ENCODE results near the gene OTX2. TPM values are rescaled to one million over a fixed set of nuclear protein-coding genes. Genes with fewer than 3 reads are reported as not detected.

The OTX2 gene
- total and polyA plus RNA-seq, 2 experiments from 2014 or later, result 16.5 to 23.9 TPM

- Histone ChIP-seq H3F3A (replicated peaks; ENCODE audit: low read depth) (peaks cover 22% of the 10 kb centered on the region; the same call in 1 of the 2 replicates), H3K36me3 (ENCODE audit: insufficient read depth) (no peaks in the 10 kb centered on the region), H2AFZ (peak overlapping the region; percentile 72), H3K4me3 (peak overlapping the region; percentile 61), H3K79me2 (replicated peaks; ENCODE audit: insufficient read depth) (peaks cover 23% of the 10 kb centered on the region), H3K4me2 (peak overlapping the region; percentile 89), H3K4me1 (ENCODE audit: insufficient read depth) (peaks cover 42% of the 10 kb centered on the region), H4K20me1 (replicated peaks; ENCODE audit: insufficient read depth) (no peaks in the 10 kb centered on the region), H3K27me3 (ENCODE audit: insufficient read depth) (peaks cover 82% of the 10 kb centered on the region), H3K27ac (ENCODE audit: low read depth) (no peak overlapping the region), H3K9me2 (ENCODE audit: insufficient read depth) (no peaks in the 10 kb centered on the region)
- H3K4me3 Mint-ChIP-seq, result peak overlapping the region; percentile 93
- H3K9me3 Mint-ChIP-seq, result no peaks in the 10 kb centered on the region; the same call in 2 of the 3 replicates
- H3K27ac Mint-ChIP-seq, result no peak overlapping the region
- peaks cover 62% of the 10 kb centered on the region for H3K4me1 Mint-ChIP-seq
- DNase-seq (ENCODE audit: low spot score), result no peak
- no peak for ATAC-seq
- TF ChIP-seq EZH2 (IDR thresholded peaks at IDR 0.05; ENCODE audit: low read depth, unreplicated experiment), result peak; percentile 84
- no peak for TF ChIP-seq JUNB (IDR thresholded peaks at IDR 0.05; ENCODE audit: unreplicated experiment)
- H3K36me3 Mint-ChIP-seq (ENCODE audit: low read depth), result peaks cover 18% of the 10 kb centered on the region
- H3K27me3 Mint-ChIP-seq (ENCODE audit: insufficient read depth, low read depth, poor library complexity), result peaks cover 79% of the 10 kb centered on the region
Observed at GRCh38 chr14:56808110-56808382, 2.2 kb downstream of the OTX2 start.

- Histone ChIP-seq H3K27ac (ENCODE audit: low read depth) (no peak overlapping the region), H3K9me2 (ENCODE audit: insufficient read depth) (no peaks in the 10 kb centered on the region), H3K4me2 (peak overlapping the region; percentile 89), H3K4me1 (ENCODE audit: insufficient read depth) (peaks cover 42% of the 10 kb centered on the region), H4K20me1 (replicated peaks; ENCODE audit: insufficient read depth) (no peaks in the 10 kb centered on the region), H2AFZ (no peak overlapping the region), H3K36me3 (ENCODE audit: insufficient read depth) (no peaks in the 10 kb centered on the region), H3K79me2 (replicated peaks; ENCODE audit: insufficient read depth) (peaks cover 28% of the 10 kb centered on the region), H3K4me3 (peak overlapping the region; percentile 61), H3F3A (replicated peaks; ENCODE audit: low read depth) (peaks cover 17% of the 10 kb centered on the region; the same call in 1 of the 2 replicates), H3K27me3 (ENCODE audit: insufficient read depth) (peaks cover 82% of the 10 kb centered on the region)
- ATAC-seq (no peak), DNase-seq (ENCODE audit: low spot score) (peak; percentile 41)
- Mint-ChIP-seq H3K27me3 (ENCODE audit: insufficient read depth, low read depth, poor library complexity) (peaks cover 78% of the 10 kb centered on the region), H3K36me3 (ENCODE audit: low read depth) (peaks cover 23% of the 10 kb centered on the region), H3K27ac (no peak overlapping the region), H3K9me3 (no peaks in the 10 kb centered on the region; the same call in 2 of the 3 replicates), H3K4me1 (peaks cover 62% of the 10 kb centered on the region), H3K4me3 (peak overlapping the region; percentile 93)
- TF ChIP-seq EZH2 (IDR thresholded peaks at IDR 0.05; ENCODE audit: low read depth, unreplicated experiment) (peak; percentile 66), ETS1 (IDR thresholded peaks at IDR 0.05) (no peak)
Observed at GRCh38 chr14:56807386-56808109, 2.7 kb downstream of the OTX2 start.

- peaks cover 82% of the 10 kb centered on the region for H3K27me3 ChIP-seq (ENCODE audit: insufficient read depth)
- H3F3A ChIP-seq (replicated peaks; ENCODE audit: low read depth), result peaks cover 13% of the 10 kb centered on the region; the same call in 1 of the 2 replicates
- peak overlapping the region; percentile 93 for H3K4me3 Mint-ChIP-seq
- no peak overlapping the region for H2AFZ ChIP-seq
- peak overlapping the region; percentile 89 for H3K4me2 ChIP-seq
- no peaks in the 10 kb centered on the region for H3K9me2 ChIP-seq (ENCODE audit: insufficient read depth)
- H3K27ac ChIP-seq (ENCODE audit: low read depth), result peak overlapping the region; percentile 94
- peak; percentile 49 for DNase-seq (ENCODE audit: low spot score)
- H3K79me2 ChIP-seq (replicated peaks; ENCODE audit: insufficient read depth), result peaks cover 35% of the 10 kb centered on the region
- H3K9me3 Mint-ChIP-seq, result no peaks in the 10 kb centered on the region; the same call in 2 of the 3 replicates
- H3K36me3 ChIP-seq (ENCODE audit: insufficient read depth), result no peaks in the 10 kb centered on the region
- peak overlapping the region; percentile 95 for H3K27ac Mint-ChIP-seq
- peaks cover 78% of the 10 kb centered on the region for H3K27me3 Mint-ChIP-seq (ENCODE audit: insufficient read depth, low read depth, poor library complexity)
- H3K4me3 ChIP-seq, result peak overlapping the region; percentile 61
- H3K36me3 Mint-ChIP-seq (ENCODE audit: low read depth), result peaks cover 31% of the 10 kb centered on the region
- peaks cover 65% of the 10 kb centered on the region for H3K4me1 Mint-ChIP-seq
- ATAC-seq, result no peak
- H4K20me1 ChIP-seq (replicated peaks; ENCODE audit: insufficient read depth), result no peaks in the 10 kb centered on the region
- peaks cover 42% of the 10 kb centered on the region for H3K4me1 ChIP-seq (ENCODE audit: insufficient read depth)
- TF ChIP-seq ZNF114 (CRISPR knock-in tag; IDR thresholded peaks at IDR 0.05), result no peak
- TF ChIP-seq STAT1 (IDR thresholded peaks at IDR 0.05; ENCODE audit: unreplicated experiment), result no peak
- TF ChIP-seq EZH2phosphoT487 (IDR thresholded peaks at IDR 0.05; ENCODE audit: unreplicated experiment), result no peak
- no peak for TF ChIP-seq JUNB (IDR thresholded peaks at IDR 0.05; ENCODE audit: unreplicated experiment)
- no peak for TF ChIP-seq CREB1 (CRISPR knock-in tag; IDR thresholded peaks at IDR 0.05; ENCODE audit: low read depth)
- TF ChIP-seq, protein P1, sequence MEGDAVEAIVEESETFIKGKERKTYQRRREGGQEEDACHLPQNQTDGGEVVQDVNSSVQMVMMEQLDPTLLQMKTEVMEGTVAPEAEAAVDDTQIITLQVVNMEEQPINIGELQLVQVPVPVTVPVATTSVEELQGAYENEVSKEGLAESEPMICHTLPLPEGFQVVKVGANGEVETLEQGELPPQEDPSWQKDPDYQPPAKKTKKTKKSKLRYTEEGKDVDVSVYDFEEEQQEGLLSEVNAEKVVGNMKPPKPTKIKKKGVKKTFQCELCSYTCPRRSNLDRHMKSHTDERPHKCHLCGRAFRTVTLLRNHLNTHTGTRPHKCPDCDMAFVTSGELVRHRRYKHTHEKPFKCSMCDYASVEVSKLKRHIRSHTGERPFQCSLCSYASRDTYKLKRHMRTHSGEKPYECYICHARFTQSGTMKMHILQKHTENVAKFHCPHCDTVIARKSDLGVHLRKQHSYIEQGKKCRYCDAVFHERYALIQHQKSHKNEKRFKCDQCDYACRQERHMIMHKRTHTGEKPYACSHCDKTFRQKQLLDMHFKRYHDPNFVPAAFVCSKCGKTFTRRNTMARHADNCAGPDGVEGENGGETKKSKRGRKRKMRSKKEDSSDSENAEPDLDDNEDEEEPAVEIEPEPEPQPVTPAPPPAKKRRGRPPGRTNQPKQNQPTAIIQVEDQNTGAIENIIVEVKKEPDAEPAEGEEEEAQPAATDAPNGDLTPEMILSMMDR (conservative IDR thresholded peaks at IDR 0.05; ENCODE audit: low read depth in 2 of 2), result no peak
- no peak for TF ChIP-seq REST (IDR thresholded peaks at IDR 0.05; ENCODE audit: unreplicated experiment)
- TF ChIP-seq EZH2 (IDR thresholded peaks at IDR 0.05; ENCODE audit: low read depth, unreplicated experiment), result no peak
- TF ChIP-seq ETS1 (IDR thresholded peaks at IDR 0.05), result no peak
Observed at GRCh38 chr14:56806760-56807159, 3.5 kb downstream of the OTX2 start.
